HG03175 (cell line): ENCODE data around the gene PRND.
"Not testable (repeated sequence)": the region's sequence is repeated elsewhere in the genome, so short reads cannot be mapped to it uniquely, and the experiment has no call there.

Source experiments
- ATAC-seq: cut with Tn5 transposase; IDR thresholded peaks from one replicate; pipeline ENCODE4 v1.9.1; 2021; ENCODE audit warnings: mild to moderate bottlenecking, moderate library complexity; ENCODE audit not compliant: unreplicated experiment

PRND gene

GRCh38 chr20:4721719-4722118, at the start of gene PRND:
PRND (plus strand) TSS chr20:4721909; CDS start chr20:4724552, 2,643 bp downstream.
- no peak for ATAC-seq

- no peak for ATAC-seq
Observed at GRCh38 chr20:4672948-4673347, 48.8 kb upstream of the PRND start.

- no peak for ATAC-seq
Observed at GRCh38 chr20:4673371-4674001, 48.2 kb upstream of the PRND start.

- no peak for ATAC-seq
Observed at GRCh38 chr20:4674672-4675071, 47.0 kb upstream of the PRND start.

GRCh38 chr20:4677846-4678245, 43.9 kb upstream of the PRND start:
- ATAC-seq = no peak

- ATAC-seq = no peak
Observed at GRCh38 chr20:4681401-4681800, 40.3 kb upstream of the PRND start.

- ATAC-seq = no peak
Observed at GRCh38 chr20:4681991-4682401, 39.7 kb upstream of the PRND start.

GRCh38 chr20:4682682-4683081, 39.0 kb upstream of the PRND start:
- no peak for ATAC-seq

- ATAC-seq = no peak
Observed at GRCh38 chr20:4683261-4683660, 38.4 kb upstream of the PRND start.

GRCh38 chr20:4684837-4685413, 36.8 kb upstream of the PRND start:
- ATAC-seq = no peak

GRCh38 chr20:4685923-4686221, 35.8 kb upstream of the PRND start:
- ATAC-seq = no peak

GRCh38 chr20:4688305-4688704, 33.4 kb upstream of the PRND start:
- ATAC-seq = no peak

GRCh38 chr20:4689220-4689619, 32.5 kb upstream of the PRND start:
- ATAC-seq = no peak

GRCh38 chr20:4691753-4692152, 30.0 kb upstream of the PRND start:
- ATAC-seq = no peak

- no peak for ATAC-seq
Observed at GRCh38 chr20:4694076-4694475, 27.6 kb upstream of the PRND start.

GRCh38 chr20:4697189-4697830, 24.4 kb upstream of the PRND start:
- no peak for ATAC-seq

GRCh38 chr20:4697831-4698221, 23.9 kb upstream of the PRND start:
- ATAC-seq = no peak

GRCh38 chr20:4699216-4699615, 22.5 kb upstream of the PRND start:
- no peak for ATAC-seq

- ATAC-seq = no peak
Observed at GRCh38 chr20:4699957-4700356, 21.8 kb upstream of the PRND start.

GRCh38 chr20:4702562-4703280, 19.0 kb upstream of the PRND start:
- no peak for ATAC-seq

GRCh38 chr20:4703281-4703676, 18.4 kb upstream of the PRND start:
- no peak for ATAC-seq

- ATAC-seq = not testable (repeated sequence)
Observed at GRCh38 chr20:4706941-4707340, 14.8 kb upstream of the PRND start.
